ENCODE measurements around the gene TSPAN9.

The TSPAN9 gene

GRCh38 chr12:3257411-3257810, 180.2 kb downstream of the TSPAN9 start:
- DNase-seq, result no peak

DNA sequence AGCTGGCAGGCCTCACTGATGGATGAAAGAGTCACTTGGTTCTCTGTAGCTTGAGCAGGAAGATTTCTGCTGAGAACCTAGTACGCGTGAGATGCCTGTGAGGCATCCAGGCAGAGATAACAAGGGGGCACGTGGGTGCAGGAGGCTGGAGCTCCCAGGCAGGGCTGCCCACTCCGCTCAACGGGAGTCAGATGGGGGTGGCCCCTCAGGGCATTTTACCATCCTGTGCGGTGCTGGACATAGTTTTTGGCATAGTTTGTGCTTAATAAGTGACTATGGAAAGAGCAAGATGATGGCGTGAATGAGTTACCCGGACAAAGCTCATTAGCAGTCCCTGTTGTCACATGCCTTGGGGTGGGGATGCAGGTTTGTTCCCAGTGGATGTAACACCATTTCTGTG, 182.8 kb downstream of the TSPAN9 start:
- DNase-seq, result no peak

- no peak for DNase-seq
Measured at GRCh38 chr12:3261782-3262359, 184.7 kb downstream of the TSPAN9 start.

- DNase-seq, result no peak
Measured at GRCh38 chr12:3262470-3262869, 185.3 kb downstream of the TSPAN9 start.

DNA sequence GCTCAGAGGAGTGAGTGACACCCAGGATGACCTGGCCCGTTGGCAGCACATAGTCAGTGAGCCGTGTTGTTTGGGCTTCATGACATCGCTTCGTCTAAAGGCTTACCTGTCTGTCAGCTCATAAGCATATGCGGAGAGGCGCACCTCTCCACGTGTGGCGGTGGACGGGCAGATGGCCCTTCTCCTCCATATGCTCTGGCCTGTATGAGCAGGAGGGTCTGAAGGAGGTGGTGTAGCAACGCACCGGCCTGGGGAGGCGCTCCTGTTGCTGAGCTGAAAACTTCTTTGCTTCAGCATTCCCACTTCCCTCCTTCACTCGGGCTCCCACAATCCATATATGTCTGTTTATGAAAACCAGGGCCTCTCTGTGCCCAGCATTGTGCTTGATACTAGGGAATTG, 186.1 kb downstream of the TSPAN9 start:
- DNase-seq, result no peak

GRCh38 chr12:3263939-3264922, 187.1 kb downstream of the TSPAN9 start:
- no peak for DNase-seq

- no peak for DNase-seq
Measured at GRCh38 chr12:3265406-3265805, 188.2 kb downstream of the TSPAN9 start.

GRCh38 chr12:3266638-3267037, 189.5 kb downstream of the TSPAN9 start:
- no peak for DNase-seq

DNA sequence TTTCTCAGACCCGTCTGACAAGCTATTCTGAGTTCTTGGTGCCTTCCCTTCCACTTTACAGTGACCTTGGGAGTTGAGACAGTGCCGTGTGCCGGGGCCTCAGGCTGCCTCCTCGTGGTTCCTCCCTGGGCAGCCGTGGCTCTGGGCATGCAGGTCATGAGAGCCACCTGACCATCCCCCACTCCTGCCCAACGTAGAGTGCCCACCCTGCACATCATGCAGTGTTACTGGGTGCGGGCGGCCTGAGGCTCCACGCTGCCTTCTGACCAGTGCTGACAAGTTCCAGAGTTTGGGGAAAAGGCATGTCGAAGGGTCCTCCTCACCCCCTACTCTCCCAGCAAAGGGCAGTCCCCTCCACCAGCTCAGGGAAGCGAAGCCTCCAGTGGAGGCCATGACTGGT, 190.5 kb downstream of the TSPAN9 start:
- DNase-seq, result no peak

DNA sequence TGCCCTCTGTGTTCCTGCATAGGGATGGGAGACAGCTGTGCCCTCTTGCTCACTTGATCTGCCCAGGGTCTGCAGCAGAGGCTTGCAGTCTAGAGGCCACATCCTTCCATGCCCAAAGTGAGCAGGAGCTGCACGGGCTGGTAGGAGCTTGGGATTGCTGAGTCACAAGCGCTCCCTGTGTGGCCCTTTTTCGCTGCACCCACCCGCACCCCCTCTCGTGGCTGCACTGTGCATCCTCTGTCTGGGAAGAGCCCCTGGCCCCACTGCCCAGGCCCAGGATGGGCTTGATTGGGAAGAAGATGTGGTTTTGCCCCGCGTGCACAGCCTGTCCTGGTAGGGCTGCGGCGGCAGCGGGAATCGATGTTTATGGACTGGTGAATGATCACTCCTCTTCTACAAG, 192.4 kb downstream of the TSPAN9 start:
- DNase-seq, result no peak

- no peak for DNase-seq
Measured at GRCh38 chr12:3271146-3271545, 194.0 kb downstream of the TSPAN9 start.

DNA sequence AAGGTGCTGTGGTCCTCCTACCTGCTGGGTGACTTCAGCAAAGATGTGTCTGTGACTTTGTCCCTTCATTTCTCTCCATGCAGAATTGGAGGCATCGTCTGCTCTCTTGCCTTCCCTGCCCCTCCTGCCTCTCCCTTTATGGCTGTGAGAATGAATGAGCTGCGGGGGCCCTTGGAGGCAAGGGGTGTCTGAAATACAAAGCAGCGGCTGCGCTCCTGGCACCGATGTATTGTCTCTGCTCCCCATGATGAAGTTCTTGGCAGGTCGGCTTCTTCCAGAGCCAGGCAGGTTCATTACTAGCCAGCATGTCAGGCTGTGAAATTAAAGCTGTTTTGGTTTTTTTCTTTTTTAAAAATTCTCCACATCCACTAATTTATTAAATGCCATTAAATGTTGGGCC, 194.5 kb downstream of the TSPAN9 start:
- DNase-seq, result no peak

DNA sequence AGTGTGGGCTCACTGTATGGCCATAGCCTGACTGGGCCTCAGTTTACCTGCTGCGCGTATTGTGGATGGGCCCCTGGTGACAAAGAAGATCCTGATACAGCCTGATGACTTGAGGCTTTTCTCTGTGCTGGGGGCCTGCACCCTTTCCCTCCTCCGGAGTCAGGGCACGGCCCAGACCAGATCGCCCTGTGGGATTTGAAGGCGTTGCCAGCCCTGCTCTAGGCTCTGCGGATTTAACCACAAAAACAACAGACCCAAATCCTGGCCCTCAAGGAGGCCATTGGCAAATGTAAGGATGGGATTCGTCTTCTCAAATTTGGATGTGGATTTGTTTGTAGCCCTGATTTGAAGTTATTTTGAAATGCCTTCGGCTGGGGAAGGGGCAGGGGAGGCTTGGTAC, 195.8 kb downstream of the TSPAN9 start:
- no peak for DNase-seq

DNA sequence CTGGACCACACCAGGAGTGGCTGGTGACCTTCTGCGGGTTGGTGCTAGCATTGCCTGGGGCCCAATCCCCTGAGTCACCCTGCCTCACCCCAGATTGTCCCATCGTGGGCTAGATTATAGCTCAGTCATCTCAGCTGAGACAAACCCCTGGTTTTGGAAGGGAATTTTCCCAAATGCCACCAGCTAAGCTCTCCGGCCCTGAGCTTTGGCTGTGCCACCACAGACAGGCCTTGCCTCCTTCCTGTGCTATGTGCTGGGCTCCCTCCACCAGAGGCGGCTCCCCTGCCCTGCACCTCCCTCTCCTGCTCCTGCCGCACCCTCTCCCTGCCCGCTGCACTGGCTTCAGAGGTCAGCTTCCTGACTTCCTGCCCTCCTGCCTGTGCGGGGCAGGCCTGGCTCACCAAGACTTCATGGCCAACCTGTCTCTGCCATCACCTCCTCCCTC, 196.3 kb downstream of the TSPAN9 start:
- no peak for DNase-seq

GRCh38 chr12:3274664-3275063, 197.5 kb downstream of the TSPAN9 start:
- no peak for DNase-seq

- peak; percentile 4 for DNase-seq
Measured at GRCh38 chr12:3275171-3276041, 198.2 kb downstream of the TSPAN9 start.

DNA sequence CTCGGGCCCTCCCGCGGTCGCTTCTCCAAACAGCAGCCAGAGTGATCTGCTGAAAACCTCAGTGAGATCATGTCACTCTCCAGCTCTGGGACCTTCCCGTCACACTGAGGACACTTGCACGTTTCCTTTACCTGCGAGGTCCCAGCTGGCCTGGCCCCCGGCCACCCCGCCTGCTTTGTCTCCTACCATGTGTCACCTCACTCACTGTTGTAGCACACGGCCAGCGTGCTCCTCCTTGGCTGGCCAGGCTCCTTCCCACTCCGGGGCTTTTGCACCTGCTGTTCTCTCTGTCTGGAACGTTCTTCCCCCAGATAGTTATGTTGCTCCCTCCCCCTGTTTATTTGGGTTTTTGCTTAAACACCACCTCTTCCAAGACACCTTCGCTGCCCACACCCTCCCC, 199.0 kb downstream of the TSPAN9 start:
- no peak for DNase-seq

DNA sequence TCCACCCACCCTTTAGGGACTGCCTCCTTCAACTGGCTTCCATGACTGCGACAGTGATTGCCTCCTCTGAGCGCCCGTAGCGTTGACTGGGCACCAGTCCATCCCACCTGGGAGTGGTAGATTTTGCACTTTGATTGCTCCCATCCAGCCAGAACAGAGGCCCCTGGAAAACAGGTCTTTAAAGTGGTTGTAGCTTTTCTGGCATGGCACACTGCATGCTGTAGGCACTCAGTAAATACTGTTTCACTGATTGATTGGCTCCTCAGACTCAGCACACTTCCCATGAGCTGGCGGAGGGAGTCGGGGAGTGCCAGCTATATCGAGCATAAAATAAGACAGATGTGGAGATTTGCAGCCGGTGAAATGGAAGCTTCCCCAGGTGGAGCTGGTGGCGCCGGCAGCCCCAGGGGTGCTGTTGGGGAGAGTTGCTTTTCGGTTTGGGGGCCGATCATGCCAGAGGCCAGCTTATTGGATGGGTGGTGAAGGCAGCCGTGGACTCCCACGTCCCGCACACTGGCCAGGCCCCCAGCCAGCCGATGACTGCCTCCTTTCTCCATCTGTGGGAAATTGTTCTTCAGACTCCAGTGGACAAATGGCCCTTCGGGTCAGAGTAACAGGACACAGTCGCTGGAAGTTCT, 200.2 kb downstream of the TSPAN9 start:
- no peak for DNase-seq

- no peak for DNase-seq
Measured at GRCh38 chr12:3278681-3279414, 201.7 kb downstream of the TSPAN9 start.

DNA sequence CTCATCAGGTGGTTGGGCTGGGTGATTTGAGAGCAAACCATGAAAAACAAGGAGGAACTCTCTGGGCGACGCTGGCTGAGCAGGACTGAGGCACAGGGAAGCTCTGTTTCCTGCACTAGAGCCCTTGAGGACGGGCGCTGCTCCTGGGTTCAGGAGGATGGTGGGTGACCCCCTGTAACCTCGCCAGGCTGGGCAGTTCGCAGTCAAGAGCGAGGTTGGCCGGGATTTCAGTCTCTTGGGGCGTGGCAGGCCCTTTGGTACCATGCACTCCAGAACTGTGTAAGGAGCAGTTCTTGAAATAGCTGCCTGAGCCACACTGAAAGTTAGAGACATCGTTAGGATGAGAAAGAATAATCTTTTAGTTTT, 202.2 kb downstream of the TSPAN9 start:
- DNase-seq, result no peak

- no peak for DNase-seq
Measured at GRCh38 chr12:3279832-3280231, 202.7 kb downstream of the TSPAN9 start.

DNA sequence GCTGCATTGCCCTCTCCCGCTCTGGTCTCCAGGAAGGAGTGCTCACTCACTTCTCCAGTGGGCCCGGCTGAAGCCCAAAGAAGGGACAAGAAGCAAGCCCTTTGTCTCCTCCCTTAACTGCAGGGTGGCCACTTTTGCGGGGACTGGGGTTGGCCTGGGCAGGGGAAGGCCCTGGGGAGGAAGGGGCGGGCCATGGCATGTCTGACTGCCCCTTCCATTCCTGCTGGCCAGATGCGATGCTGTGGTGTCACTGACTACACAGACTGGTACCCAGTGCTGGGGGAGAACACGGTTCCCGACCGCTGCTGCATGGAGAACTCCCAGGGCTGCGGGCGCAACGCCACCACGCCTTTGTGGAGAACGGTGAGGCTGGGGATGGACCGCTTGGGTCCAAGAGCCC, 203.8 kb downstream of the TSPAN9 start:
- DNase-seq, result no peak
